ENCODE measurements around the gene PODNL1.

GRCh38 chr19:13977803-13978202 is 39.6 kb upstream of the PODNL1 start:
- TF ChIP-seq SIN3A (IDR thresholded peaks at IDR 0.05; ENCODE audit: borderline replicate concordance, insufficient read depth, low read length) (no peak), TAF1 (IDR thresholded peaks at IDR 0.05; ENCODE audit: borderline replicate concordance, insufficient read depth, low read length) (no peak)
